SH-SY5Y (cell line): ENCODE results near the gene TMPRSS15.

Experiments used
- GATA2 ChIP-seq: IDR thresholded peaks from 2 replicates; pipeline ENCODE4 v1.6.1; 2011; ENCODE audit warnings: mild to moderate bottlenecking, low read depth, low read length
- GATA3 ChIP-seq: IDR thresholded peaks from 2 replicates; pipeline ENCODE4 v1.6.1; 2011; ENCODE audit warnings: low read depth, mild to moderate bottlenecking, low read length, moderate library complexity

TMPRSS15 gene

DNA sequence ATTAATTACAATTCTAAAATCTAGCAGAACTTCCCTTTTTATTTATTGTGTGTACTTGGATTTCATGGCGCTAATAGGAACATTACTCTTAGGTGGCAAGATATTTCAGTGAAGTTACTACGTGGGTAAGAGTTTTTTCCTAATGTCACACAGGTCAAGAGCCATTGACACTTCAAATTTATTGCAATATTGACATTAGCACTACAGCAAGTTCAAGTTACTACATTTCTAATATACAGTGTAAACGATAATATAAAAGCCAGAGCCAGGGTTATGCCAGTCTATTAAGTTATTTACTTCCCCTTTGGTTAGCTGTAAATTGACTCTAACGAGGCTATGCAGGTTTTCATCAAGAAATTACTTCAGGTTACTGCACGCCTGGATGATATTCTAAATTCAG, 129.2 kb downstream of the TMPRSS15 start:
- TF ChIP-seq GATA2: no peak
- TF ChIP-seq GATA3: no peak

DNA sequence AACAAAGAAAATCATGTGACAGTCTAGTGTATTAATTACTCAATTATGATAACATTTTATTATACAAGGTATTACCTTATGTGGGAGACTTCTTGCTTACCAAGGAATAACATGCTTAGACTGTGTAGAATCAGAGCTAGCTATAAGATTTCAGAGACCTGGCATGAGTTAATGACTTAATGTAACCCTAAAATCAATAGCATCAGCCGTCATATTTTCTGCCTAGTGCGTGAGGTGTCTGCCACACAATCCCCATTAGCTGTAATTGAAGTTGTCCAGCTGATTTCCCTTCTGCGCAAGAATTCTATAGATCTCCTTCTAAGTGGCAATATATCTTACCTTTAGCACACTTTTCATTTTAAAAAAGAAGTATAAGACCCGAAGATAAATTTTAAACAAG, 130.2 kb downstream of the TMPRSS15 start:
- TF ChIP-seq GATA3 (no peak), GATA2 (no peak)

- TF ChIP-seq GATA2 (no peak), GATA3 (no peak)
Measured at GRCh38 chr21:18269856-18270255, 133.7 kb downstream of the TMPRSS15 start.

GRCh38 chr21:18268906-18269305, 134.7 kb downstream of the TMPRSS15 start:
- no peak for TF ChIP-seq GATA3
- no peak for TF ChIP-seq GATA2

DNA sequence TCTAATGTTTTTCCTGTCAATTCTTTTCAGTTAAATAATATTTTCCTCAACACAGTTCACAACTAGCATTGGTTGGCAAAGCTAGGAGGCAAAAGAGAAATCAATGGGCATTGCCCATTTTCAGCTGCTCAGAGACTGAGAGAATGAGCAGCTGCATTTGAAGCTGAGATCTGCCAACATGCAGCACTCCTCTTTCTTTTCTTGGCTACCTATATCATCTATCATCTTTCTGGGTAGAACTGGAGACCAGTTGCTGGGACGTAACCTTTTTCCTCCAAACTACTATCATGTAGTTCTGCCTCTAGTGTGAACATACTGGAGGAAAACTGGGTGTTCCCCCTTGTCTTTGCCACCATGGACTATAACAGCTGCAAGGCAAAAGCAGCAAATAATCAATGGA, 136.1 kb downstream of the TMPRSS15 start:
- TF ChIP-seq GATA2 (no peak), GATA3 (no peak)

- no peak for TF ChIP-seq GATA2
- TF ChIP-seq GATA3: no peak
Measured at GRCh38 chr21:18265944-18266343, 137.6 kb downstream of the TMPRSS15 start.

GRCh38 chr21:18253799-18254198, 149.8 kb downstream of the TMPRSS15 start:
- TF ChIP-seq GATA3: no peak
- no peak for TF ChIP-seq GATA2

- TF ChIP-seq GATA3 (no peak), GATA2 (no peak)
Measured at GRCh38 chr21:18253221-18253620, 150.4 kb downstream of the TMPRSS15 start.

- no peak for TF ChIP-seq GATA3
- no peak for TF ChIP-seq GATA2
Measured at GRCh38 chr21:18252680-18253079, 150.9 kb downstream of the TMPRSS15 start.

DNA sequence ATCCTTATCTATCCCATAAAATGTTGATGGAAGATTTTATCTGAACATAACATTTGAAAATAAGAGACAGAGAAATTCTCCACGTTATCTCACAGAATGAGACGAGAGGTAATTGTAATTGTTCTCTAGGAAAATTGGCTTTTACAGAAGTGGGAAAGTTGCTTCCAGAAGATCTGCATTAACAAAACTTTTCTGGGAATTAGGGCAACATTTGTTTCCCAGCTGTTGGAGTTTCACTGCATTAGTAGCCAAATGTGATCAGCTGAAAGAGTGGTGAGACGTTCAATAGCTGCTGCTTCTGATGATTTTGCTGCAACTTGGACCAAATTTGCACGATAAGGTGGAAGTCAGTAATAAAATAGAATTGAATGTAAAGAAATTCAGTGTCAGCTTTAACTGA, 151.3 kb downstream of the TMPRSS15 start:
- no peak for TF ChIP-seq GATA2
- no peak for TF ChIP-seq GATA3

- no peak for TF ChIP-seq GATA3
- TF ChIP-seq GATA2: no peak
Measured at GRCh38 chr21:18251065-18251464, 152.5 kb downstream of the TMPRSS15 start.

DNA sequence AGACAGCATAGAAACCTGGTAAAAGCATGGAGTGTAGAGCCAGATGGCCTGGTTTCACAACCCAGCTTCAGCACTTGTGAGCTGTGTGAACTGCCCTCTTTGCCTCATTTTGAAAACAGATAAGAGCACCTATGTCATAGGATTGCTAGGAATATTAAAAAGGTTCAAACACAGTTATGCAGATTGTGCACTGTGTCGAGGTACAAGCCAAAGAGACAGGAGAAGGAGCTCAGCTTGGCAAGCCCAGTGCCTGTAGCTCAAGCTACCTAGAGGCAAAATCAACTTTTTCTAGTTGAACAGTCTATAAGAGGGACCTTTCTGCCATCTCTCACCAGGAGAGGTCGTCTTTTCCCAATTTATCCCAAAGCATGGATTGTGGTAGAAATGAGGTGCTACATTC, 153.9 kb downstream of the TMPRSS15 start:
- no peak for TF ChIP-seq GATA3
- TF ChIP-seq GATA2: no peak

GRCh38 chr21:18248171-18248570, 155.4 kb downstream of the TMPRSS15 start:
- TF ChIP-seq GATA2 (no peak), GATA3 (no peak)

DNA sequence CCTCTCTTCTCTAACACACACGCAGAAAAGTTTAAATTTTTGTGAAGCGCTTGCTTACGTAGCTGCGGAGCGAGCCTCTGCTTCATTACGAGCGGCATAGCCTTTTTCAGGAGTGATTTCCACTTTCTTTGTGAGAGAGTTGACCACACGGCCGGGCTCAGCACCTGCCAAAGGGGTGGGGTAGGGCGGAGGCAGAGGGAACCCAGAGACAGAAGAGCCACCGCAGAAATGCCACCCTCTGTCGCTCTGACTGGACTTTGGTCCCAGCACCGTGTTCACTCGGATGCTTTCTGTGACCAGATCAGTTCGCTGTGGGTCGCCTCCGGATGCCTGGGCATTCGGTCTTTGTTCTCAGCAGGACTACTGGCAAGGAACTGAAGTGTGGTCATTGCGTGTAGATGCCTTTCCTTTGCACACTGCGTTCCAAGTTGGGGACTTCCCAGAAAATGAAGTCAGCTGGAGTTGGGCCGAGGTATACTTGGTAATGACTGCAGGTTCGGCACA, 158.1 kb downstream of the TMPRSS15 start:
- TF ChIP-seq GATA3: no peak

- no peak for TF ChIP-seq GATA2
- TF ChIP-seq GATA3: no peak
Measured at GRCh38 chr21:18244671-18245463, 158.7 kb downstream of the TMPRSS15 start, which contains the start of gene CHODL. TSS of gene CHODL (plus strand) at chr21:18244833. CDS start at chr21:18245224, 391 bp downstream.

GRCh38 chr21:18235545-18235944, 168.0 kb downstream of the TMPRSS15 start:
- TF ChIP-seq GATA2 (no peak), GATA3 (no peak)
